ENCODE measurements around the gene CPNE4. TPM values are rescaled to one million over a fixed set of nuclear protein-coding genes. Genes with fewer than 3 reads are reported as not detected.
"Not testable (repeated sequence)": the region's sequence is repeated elsewhere in the genome, so short reads cannot be mapped to it uniquely, and the experiment has no call there.

The CPNE4 gene
- total RNA-seq, 2 experiments from 2014 or later, result not detected

GRCh38 chr3:131501949-131502348, 532.9 kb downstream of the CPNE4 start:
- H3K9me3 Mint-ChIP-seq, result no peaks in the 10 kb centered on the region
- H3K36me3 Mint-ChIP-seq (ENCODE audit: low read depth), result peaks cover 42% of the 10 kb centered on the region
- CTCF ChIA-PET, result interaction anchor here (0.5 to 1.7 kb wide), 3 partner anchors 23 to 528 kb away, joined by 3 read pairs; no protein-coding TSS in a partner anchor
- peak overlapping the region; percentile 84 for H3K27ac Mint-ChIP-seq
- peaks cover 44% of the 10 kb centered on the region for H3K4me1 Mint-ChIP-seq
- peak overlapping the region; percentile 97 for H3K4me3 Mint-ChIP-seq
- no peaks in the 10 kb centered on the region for H3K27me3 Mint-ChIP-seq
- no peak for DNase-seq
- POLR2A ChIA-PET, result interaction anchor here (0.5 to 1.1 kb wide), 4 partner anchors 11 to 1367 kb away, joined by 3 to 5 read pairs (median 3); partner anchors contain the start of gene NUDT16

- Mint-ChIP-seq H3K9me3 (no peaks in the 10 kb centered on the region), H3K36me3 (ENCODE audit: low read depth) (peaks cover 53% of the 10 kb centered on the region), H3K27me3 (no peaks in the 10 kb centered on the region), H3K27ac (no peak overlapping the region), H3K4me1 (peaks cover 16% of the 10 kb centered on the region), H3K4me3 (no peak overlapping the region)
- no peak for DNase-seq
- ChIA-PET POLR2A (no interaction called here), CTCF (interaction anchor here (1.4 kb wide), 1 partner anchor 113 kb away, joined by 4 read pairs; the partner anchor contains the start of gene NUDT16)
Measured at GRCh38 chr3:131494706-131495105, 540.1 kb downstream of the CPNE4 start.

- Mint-ChIP-seq H3K4me3 (no peak overlapping the region), H3K27me3 (no peaks in the 10 kb centered on the region), H3K36me3 (ENCODE audit: low read depth) (peaks cover 42% of the 10 kb centered on the region), H3K27ac (no peak overlapping the region), H3K4me1 (peaks cover 16% of the 10 kb centered on the region), H3K9me3 (no peaks in the 10 kb centered on the region)
- CTCF ChIA-PET, result no interaction called here
- DNase-seq, result no peak
- POLR2A ChIA-PET, result interaction anchor here (1.9 to 2.2 kb wide), 3 partner anchors 8 to 110 kb away, joined by 5 to 7 read pairs (median 5); partner anchors contain the start of gene NUDT16
Measured at GRCh38 chr3:131491775-131492174, 543.0 kb downstream of the CPNE4 start.

- no peaks in the 10 kb centered on the region for H3K9me3 Mint-ChIP-seq
- no peaks in the 10 kb centered on the region for H3K27me3 Mint-ChIP-seq
- H3K4me1 Mint-ChIP-seq, result peaks cover 20% of the 10 kb centered on the region
- POLR2A ChIA-PET, result interaction anchor here (0.7 to 2.2 kb wide), 4 partner anchors 9 to 109 kb away, joined by 3 to 7 read pairs (median 5); partner anchors contain the start of gene NUDT16
- H3K27ac Mint-ChIP-seq, result no peak overlapping the region
- H3K4me3 Mint-ChIP-seq, result no peak overlapping the region
- peaks cover 42% of the 10 kb centered on the region for H3K36me3 Mint-ChIP-seq (ENCODE audit: low read depth)
- CTCF ChIA-PET, result no interaction called here
- DNase-seq, result no peak
Measured at GRCh38 chr3:131491084-131491483, 543.7 kb downstream of the CPNE4 start.

- H3K4me3 Mint-ChIP-seq, POLR2A ChIA-PET, H3K27me3 Mint-ChIP-seq, DNase-seq, H3K9me3 Mint-ChIP-seq, CTCF ChIA-PET: not testable (repeated sequence)
- Mint-ChIP-seq H3K4me1 (peaks cover 22% of the 10 kb centered on the region), H3K27ac (peak overlapping the region; percentile 51), H3K36me3 (ENCODE audit: low read depth) (peaks cover 41% of the 10 kb centered on the region)
Measured at GRCh38 chr3:131486545-131486944, 548.3 kb downstream of the CPNE4 start.

GRCh38 chr3:131485119-131485518, 549.7 kb downstream of the CPNE4 start:
- no peak overlapping the region for H3K4me3 Mint-ChIP-seq
- peaks cover 49% of the 10 kb centered on the region for H3K36me3 Mint-ChIP-seq (ENCODE audit: low read depth)
- ChIA-PET CTCF (no interaction called here), POLR2A (interaction anchor here (1.1 to 1.3 kb wide), 2 partner anchors 17 to 103 kb away, joined by 3 read pairs; partner anchors contain the start of gene NUDT16)
- H3K4me1 Mint-ChIP-seq, result peaks cover 22% of the 10 kb centered on the region
- no peaks in the 10 kb centered on the region for H3K9me3 Mint-ChIP-seq
- DNase-seq, result no peak
- H3K27ac Mint-ChIP-seq, result peak overlapping the region; percentile 21
- H3K27me3 Mint-ChIP-seq, result no peaks in the 10 kb centered on the region

- H3K27me3 Mint-ChIP-seq, result no peaks in the 10 kb centered on the region
- H3K36me3 Mint-ChIP-seq (ENCODE audit: low read depth), result peaks cover 52% of the 10 kb centered on the region
- H3K4me3 Mint-ChIP-seq, result no peak overlapping the region
- no peak for DNase-seq
- CTCF ChIA-PET, result no interaction called here
- H3K4me1 Mint-ChIP-seq, result peaks cover 22% of the 10 kb centered on the region
- no peak overlapping the region for H3K27ac Mint-ChIP-seq
- no peaks in the 10 kb centered on the region for H3K9me3 Mint-ChIP-seq
- POLR2A ChIA-PET, result interaction anchor here (1.1 to 1.3 kb wide), 2 partner anchors 17 to 103 kb away, joined by 3 read pairs; partner anchors contain the start of gene NUDT16
Measured at GRCh38 chr3:131484496-131485111, 550.2 kb downstream of the CPNE4 start.
